ENCODE results near the gene AP1AR.

Gene AP1AR

DNA sequence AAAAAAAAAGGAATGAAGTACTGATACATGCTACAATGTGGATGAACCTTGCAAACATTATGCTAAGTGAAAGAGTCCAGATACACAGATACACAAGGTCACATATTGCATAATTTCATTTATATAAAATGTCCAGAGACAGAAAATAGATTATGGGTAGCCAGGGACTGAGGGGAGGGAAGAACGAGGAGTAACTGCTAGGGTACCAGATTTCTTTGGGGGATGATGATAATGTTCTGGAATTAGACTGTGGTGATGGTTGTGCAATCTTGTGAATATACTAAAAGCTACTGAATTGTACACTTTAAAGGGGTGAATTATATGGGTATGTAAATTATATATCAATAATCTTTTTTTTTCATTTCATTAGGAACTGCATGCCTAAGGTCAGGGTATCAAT lies 20.8 kb upstream of the AP1AR start:
- H3K9me3 ChIP-seq (ENCODE audit: control insufficient read depth, low read length), result no peaks in the 10 kb centered on the region
- no peaks in the 10 kb centered on the region for H3K4me1 ChIP-seq
- H3K27me3 ChIP-seq (ENCODE audit: control insufficient read depth, insufficient read depth, low read length), result no peaks in the 10 kb centered on the region
- H3K4me2 ChIP-seq (ENCODE audit: low read length), result no peak overlapping the region
- TF ChIP-seq, protein P1, sequence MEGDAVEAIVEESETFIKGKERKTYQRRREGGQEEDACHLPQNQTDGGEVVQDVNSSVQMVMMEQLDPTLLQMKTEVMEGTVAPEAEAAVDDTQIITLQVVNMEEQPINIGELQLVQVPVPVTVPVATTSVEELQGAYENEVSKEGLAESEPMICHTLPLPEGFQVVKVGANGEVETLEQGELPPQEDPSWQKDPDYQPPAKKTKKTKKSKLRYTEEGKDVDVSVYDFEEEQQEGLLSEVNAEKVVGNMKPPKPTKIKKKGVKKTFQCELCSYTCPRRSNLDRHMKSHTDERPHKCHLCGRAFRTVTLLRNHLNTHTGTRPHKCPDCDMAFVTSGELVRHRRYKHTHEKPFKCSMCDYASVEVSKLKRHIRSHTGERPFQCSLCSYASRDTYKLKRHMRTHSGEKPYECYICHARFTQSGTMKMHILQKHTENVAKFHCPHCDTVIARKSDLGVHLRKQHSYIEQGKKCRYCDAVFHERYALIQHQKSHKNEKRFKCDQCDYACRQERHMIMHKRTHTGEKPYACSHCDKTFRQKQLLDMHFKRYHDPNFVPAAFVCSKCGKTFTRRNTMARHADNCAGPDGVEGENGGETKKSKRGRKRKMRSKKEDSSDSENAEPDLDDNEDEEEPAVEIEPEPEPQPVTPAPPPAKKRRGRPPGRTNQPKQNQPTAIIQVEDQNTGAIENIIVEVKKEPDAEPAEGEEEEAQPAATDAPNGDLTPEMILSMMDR (IDR thresholded peaks at IDR 0.05), result no peak
- no peaks in the 10 kb centered on the region for H3K36me3 ChIP-seq (ENCODE audit: control insufficient read depth, insufficient read depth, low read length)
- no peaks in the 10 kb centered on the region for H3K79me2 ChIP-seq
- no peak overlapping the region for H3K9ac ChIP-seq
- no peak overlapping the region for H3K4me3 ChIP-seq (ENCODE audit: low read depth, low read length)
- H2AFZ ChIP-seq, result no peak overlapping the region
- H3K27ac ChIP-seq, result no peak overlapping the region

- Histone ChIP-seq H3K4me2 (ENCODE audit: low read length) (no peak overlapping the region), H3K9ac (no peak overlapping the region), H2AFZ (no peak overlapping the region), H3K27ac (no peak overlapping the region), H3K27me3 (ENCODE audit: control insufficient read depth, insufficient read depth, low read length) (no peaks in the 10 kb centered on the region), H3K4me1 (no peaks in the 10 kb centered on the region), H3K36me3 (ENCODE audit: control insufficient read depth, insufficient read depth, low read length) (no peaks in the 10 kb centered on the region), H3K9me3 (ENCODE audit: control insufficient read depth, low read length) (no peaks in the 10 kb centered on the region), H3K79me2 (no peaks in the 10 kb centered on the region), H3K4me3 (ENCODE audit: low read depth, low read length) (no peak overlapping the region)
- TF ChIP-seq, protein P1 (IDR thresholded peaks at IDR 0.05), result no peak
Measured at GRCh38 chr4:112213091-112213490, 18.5 kb upstream of the AP1AR start.

DNA sequence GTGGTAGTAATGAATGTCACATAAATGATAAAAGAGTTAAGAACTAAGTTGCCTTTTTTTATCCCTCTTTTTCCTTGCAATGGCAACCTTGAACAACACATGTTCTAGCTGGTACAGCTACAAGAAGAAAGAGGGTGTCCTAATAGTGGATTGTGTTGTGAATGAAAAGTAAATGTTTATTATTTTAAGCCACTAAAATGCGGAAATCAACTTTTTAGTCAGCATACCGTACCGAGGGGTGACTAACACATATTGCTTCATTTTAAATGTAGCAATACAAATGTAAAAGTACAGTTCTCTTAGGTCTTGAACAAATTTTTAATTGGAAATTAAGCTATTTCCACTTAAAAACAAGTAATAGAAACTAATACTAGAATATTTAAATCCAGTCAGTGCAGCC lies 17.7 kb upstream of the AP1AR start:
- Histone ChIP-seq H3K9ac (no peak overlapping the region), H3K27ac (no peak overlapping the region), H3K79me2 (no peaks in the 10 kb centered on the region), H3K36me3 (ENCODE audit: control insufficient read depth, insufficient read depth, low read length) (no peaks in the 10 kb centered on the region), H3K4me3 (ENCODE audit: low read depth, low read length) (no peak overlapping the region), H2AFZ (no peak overlapping the region), H3K9me3 (ENCODE audit: control insufficient read depth, low read length) (no peaks in the 10 kb centered on the region), H3K4me1 (no peaks in the 10 kb centered on the region), H3K27me3 (ENCODE audit: control insufficient read depth, insufficient read depth, low read length) (no peaks in the 10 kb centered on the region), H3K4me2 (ENCODE audit: low read length) (no peak overlapping the region)
- TF ChIP-seq, protein P1 (IDR thresholded peaks at IDR 0.05), result no peak

DNA sequence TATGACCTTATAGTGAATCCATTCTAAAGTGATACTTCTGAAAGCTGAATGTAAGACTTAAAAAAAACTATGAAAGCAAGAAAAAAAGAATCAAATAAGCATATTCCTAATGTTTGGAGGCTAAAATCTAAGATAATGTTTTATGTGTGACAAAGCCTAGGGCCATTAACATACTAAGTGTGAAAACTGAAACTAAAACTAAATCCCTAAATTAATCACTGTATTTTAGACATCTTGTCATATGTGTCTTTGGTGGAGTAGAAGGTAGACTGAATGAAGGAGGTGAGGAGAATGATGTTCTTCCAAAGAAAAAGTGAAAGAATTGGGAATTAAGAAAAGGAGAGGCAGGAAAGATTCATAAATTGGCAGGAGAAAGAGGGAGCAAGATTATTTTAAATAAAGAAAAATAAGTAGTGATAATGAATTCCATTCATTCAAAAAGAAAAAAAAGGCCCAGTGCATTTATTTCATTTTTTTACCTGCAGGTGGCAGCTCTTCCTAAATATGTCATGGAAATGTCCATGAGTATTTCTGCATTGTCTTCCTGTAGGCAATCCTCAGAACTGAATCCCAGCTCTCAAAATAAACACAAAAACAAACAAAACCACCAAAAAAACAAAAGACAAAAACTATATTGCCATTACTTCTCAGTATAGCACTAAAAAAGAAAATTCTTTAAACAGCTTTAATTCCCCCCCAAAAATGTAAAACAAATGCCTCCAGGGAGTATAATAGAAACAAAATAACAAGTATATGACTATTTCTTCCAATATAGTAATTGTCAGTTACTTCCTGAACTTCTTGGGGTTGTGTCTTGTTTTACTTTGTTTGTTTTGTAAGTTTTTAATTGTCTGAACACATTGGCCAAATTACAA lies 17.0 kb upstream of the AP1AR start:
- TF ChIP-seq, protein P1 (IDR thresholded peaks at IDR 0.05), result peak; percentile 43
- H3K27me3 ChIP-seq (ENCODE audit: control insufficient read depth, insufficient read depth, low read length), result no peaks in the 10 kb centered on the region
- H3K4me1 ChIP-seq, result no peaks in the 10 kb centered on the region
- no peaks in the 10 kb centered on the region for H3K9me3 ChIP-seq (ENCODE audit: control insufficient read depth, low read length)
- no peak overlapping the region for H3K4me2 ChIP-seq (ENCODE audit: low read length)
- H3K9ac ChIP-seq, result no peak overlapping the region
- no peak overlapping the region for H2AFZ ChIP-seq
- no peaks in the 10 kb centered on the region for H3K36me3 ChIP-seq (ENCODE audit: control insufficient read depth, insufficient read depth, low read length)
- H3K27ac ChIP-seq, result no peak overlapping the region
- no peak overlapping the region for H3K4me3 ChIP-seq (ENCODE audit: low read depth, low read length)
- H3K79me2 ChIP-seq, result no peaks in the 10 kb centered on the region
